ENCODE data around the gene BMP7.

Gene BMP7

DNA sequence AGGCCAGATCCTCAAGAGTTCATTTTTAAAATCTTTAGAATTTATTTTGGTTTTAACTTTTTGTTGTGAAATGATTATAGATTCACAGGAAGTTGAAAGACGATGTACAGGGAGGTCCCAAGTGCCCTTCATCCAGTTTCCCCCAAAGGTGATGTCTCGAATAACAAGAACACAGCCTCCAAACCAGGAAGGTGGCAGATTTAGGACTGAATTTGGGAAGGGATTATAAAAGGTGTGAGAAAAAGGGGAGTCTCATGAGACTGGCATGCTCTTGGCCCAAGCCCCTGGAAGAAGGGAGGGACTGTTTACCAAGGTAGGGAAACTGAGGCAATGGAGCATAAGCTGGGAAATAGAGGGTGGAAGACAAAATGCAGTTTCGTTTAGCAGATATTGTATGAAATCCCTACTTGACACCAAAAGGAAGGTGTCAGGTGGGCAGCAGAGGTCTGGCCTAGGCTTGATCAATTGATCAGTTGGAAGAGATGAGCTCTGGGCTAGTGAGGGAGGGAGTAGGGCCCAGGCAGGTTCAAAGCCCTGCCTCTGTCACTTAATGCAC, 81.2 kb downstream of the BMP7 start:
- no peak for ATAC-seq

DNA sequence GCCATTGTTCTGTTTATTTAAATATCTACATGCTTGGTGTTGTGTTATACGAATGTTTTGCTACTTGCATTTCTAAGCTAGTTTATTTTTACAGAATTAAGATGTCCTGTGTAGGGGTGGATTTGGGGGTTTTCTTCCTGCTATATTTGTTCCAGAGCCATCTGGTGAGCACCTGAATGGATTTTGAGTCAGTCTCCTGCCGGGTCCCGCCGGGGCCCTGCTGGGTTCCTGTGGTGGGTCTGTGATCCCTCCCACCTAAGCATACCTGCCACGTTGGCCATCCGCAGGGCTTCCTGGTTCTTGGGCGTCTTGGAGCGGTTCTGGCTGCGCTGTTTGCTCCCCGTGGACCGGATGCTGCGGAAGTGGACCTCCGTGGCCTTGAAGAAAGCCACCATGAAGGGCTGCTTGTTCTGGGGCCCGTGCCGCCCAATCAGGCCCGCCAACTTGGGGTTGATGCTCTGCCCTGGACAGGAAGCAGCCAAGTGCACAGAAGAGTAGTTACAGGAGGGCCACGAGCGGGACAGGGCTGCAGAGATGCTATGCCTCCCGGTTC, 82.9 kb downstream of the BMP7 start:
- TF ChIP-seq, protein P1, sequence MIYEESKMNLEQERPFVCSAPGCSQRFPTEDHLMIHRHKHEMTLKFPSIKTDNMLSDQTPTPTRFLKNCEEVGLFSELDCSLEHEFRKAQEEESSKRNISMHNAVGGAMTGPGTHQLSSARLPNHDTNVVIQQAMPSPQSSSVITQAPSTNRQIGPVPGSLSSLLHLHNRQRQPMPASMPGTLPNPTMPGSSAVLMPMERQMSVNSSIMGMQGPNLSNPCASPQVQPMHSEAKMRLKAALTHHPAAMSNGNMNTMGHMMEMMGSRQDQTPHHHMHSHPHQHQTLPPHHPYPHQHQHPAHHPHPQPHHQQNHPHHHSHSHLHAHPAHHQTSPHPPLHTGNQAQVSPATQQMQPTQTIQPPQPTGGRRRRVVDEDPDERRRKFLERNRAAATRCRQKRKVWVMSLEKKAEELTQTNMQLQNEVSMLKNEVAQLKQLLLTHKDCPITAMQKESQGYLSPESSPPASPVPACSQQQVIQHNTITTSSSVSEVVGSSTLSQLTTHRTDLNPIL (CRISPR knock-in tag; IDR thresholded peaks at IDR 0.05; ENCODE audit: low read depth) = no peak
- no peak for TF ChIP-seq ARNTL (CRISPR knock-in tag; IDR thresholded peaks at IDR 0.05; ENCODE audit: borderline replicate concordance, low read depth)
- TF ChIP-seq, protein P2, sequence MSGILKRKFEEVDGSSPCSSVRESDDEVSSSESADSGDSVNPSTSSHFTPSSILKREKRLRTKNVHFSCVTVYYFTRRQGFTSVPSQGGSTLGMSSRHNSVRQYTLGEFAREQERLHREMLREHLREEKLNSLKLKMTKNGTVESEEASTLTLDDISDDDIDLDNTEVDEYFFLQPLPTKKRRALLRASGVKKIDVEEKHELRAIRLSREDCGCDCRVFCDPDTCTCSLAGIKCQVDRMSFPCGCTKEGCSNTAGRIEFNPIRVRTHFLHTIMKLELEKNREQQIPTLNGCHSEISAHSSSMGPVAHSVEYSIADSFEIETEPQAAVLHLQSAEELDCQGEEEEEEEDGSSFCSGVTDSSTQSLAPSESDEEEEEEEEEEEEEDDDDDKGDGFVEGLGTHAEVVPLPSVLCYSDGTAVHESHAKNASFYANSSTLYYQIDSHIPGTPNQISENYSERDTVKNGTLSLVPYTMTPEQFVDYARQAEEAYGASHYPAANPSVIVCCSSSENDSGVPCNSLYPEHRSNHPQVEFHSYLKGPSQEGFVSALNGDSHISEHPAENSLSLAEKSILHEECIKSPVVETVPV (CRISPR knock-in tag; IDR thresholded peaks at IDR 0.05) = no peak
- no peak for TF ChIP-seq TCF4 (CRISPR knock-in tag; IDR thresholded peaks at IDR 0.05; ENCODE audit: borderline replicate concordance)
- TF ChIP-seq ZC3H10 (CRISPR knock-in tag; IDR thresholded peaks at IDR 0.05) = no peak
- ATAC-seq = no peak

More for the DNA sequence above, 81.2 kb downstream of the BMP7 start:
- TF ChIP-seq ISL1 (CRISPR knock-in tag; IDR thresholded peaks at IDR 0.05) (no peak), SNAI2 (CRISPR knock-in tag; IDR thresholded peaks at IDR 0.05) (no peak), ZNF8 (CRISPR knock-in tag; IDR thresholded peaks at IDR 0.05) (no peak), RARB (CRISPR knock-in tag; IDR thresholded peaks at IDR 0.05) (no peak), PPARA (CRISPR knock-in tag; IDR thresholded peaks at IDR 0.05; ENCODE audit: borderline replicate concordance) (no peak), GLIS3 (CRISPR knock-in tag; IDR thresholded peaks at IDR 0.05) (no peak), ZFP3 (CRISPR knock-in tag; IDR thresholded peaks at IDR 0.05) (no peak), ZNF565 (CRISPR knock-in tag; conservative IDR thresholded peaks at IDR 0.05; ENCODE audit: low read depth) (no peak), ZC3H10 (CRISPR knock-in tag; IDR thresholded peaks at IDR 0.05) (no peak), ZNF70 (CRISPR knock-in tag; IDR thresholded peaks at IDR 0.05) (no peak), BACH2 (CRISPR knock-in tag; IDR thresholded peaks at IDR 0.05; ENCODE audit: borderline replicate concordance) (no peak)
- TF ChIP-seq, protein P3, sequence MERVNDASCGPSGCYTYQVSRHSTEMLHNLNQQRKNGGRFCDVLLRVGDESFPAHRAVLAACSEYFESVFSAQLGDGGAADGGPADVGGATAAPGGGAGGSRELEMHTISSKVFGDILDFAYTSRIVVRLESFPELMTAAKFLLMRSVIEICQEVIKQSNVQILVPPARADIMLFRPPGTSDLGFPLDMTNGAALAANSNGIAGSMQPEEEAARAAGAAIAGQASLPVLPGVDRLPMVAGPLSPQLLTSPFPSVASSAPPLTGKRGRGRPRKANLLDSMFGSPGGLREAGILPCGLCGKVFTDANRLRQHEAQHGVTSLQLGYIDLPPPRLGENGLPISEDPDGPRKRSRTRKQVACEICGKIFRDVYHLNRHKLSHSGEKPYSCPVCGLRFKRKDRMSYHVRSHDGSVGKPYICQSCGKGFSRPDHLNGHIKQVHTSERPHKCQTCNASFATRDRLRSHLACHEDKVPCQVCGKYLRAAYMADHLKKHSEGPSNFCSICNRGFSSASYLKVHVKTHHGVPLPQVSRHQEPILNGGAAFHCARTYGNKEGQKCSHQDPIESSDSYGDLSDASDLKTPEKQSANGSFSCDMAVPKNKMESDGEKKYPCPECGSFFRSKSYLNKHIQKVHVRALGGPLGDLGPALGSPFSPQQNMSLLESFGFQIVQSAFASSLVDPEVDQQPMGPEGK (CRISPR knock-in tag; IDR thresholded peaks at IDR 0.05; ENCODE audit: borderline replicate concordance) = no peak
- TF ChIP-seq, protein P4, sequence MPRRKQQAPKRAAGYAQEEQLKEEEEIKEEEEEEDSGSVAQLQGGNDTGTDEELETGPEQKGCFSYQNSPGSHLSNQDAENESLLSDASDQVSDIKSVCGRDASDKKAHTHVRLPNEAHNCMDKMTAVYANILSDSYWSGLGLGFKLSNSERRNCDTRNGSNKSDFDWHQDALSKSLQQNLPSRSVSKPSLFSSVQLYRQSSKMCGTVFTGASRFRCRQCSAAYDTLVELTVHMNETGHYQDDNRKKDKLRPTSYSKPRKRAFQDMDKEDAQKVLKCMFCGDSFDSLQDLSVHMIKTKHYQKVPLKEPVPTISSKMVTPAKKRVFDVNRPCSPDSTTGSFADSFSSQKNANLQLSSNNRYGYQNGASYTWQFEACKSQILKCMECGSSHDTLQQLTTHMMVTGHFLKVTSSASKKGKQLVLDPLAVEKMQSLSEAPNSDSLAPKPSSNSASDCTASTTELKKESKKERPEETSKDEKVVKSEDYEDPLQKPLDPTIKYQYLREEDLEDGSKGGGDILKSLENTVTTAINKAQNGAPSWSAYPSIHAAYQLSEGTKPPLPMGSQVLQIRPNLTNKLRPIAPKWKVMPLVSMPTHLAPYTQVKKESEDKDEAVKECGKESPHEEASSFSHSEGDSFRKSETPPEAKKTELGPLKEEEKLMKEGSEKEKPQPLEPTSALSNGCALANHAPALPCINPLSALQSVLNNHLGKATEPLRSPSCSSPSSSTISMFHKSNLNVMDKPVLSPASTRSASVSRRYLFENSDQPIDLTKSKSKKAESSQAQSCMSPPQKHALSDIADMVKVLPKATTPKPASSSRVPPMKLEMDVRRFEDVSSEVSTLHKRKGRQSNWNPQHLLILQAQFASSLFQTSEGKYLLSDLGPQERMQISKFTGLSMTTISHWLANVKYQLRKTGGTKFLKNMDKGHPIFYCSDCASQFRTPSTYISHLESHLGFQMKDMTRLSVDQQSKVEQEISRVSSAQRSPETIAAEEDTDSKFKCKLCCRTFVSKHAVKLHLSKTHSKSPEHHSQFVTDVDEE (CRISPR knock-in tag; IDR thresholded peaks at IDR 0.05) = no peak
- TF ChIP-seq, protein P1 (CRISPR knock-in tag; IDR thresholded peaks at IDR 0.05; ENCODE audit: low read depth) = no peak
- TF ChIP-seq, protein P2 (CRISPR knock-in tag; IDR thresholded peaks at IDR 0.05) = no peak

DNA sequence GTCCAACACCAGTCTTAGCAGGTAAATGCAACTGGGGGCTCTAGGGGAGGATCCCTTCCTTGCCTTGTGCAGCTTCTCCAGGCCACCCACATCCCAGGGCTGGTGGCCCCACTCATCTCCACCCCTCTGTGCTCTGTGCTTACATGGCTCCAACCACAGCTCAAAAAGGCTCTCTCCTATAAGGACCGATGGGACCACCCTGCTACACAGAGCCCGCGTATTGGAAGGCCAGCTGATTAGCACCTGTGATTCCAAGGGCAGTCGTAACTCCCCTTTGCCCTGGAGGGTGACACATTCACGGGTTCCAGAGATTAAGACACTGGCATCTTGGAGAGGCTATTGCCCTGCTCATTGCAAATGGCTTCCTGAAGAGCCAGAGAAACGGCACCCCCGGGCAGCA, 84.8 kb downstream of the BMP7 start:
- ATAC-seq = no peak
- no peak for TF ChIP-seq OSR1 (CRISPR knock-in tag; IDR thresholded peaks at IDR 0.05)
- TF ChIP-seq, protein P5, sequence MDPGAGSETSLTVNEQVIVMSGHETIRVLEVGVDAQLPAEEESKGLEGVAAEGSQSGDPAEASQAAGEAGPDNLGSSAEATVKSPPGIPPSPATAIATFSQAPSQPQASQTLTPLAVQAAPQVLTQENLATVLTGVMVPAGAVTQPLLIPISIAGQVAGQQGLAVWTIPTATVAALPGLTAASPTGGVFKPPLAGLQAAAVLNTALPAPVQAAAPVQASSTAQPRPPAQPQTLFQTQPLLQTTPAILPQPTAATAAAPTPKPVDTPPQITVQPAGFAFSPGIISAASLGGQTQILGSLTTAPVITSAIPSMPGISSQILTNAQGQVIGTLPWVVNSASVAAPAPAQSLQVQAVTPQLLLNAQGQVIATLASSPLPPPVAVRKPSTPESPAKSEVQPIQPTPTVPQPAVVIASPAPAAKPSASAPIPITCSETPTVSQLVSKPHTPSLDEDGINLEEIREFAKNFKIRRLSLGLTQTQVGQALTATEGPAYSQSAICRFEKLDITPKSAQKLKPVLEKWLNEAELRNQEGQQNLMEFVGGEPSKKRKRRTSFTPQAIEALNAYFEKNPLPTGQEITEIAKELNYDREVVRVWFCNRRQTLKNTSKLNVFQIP (CRISPR knock-in tag; IDR thresholded peaks at IDR 0.05; ENCODE audit: borderline replicate concordance, low read depth) = no peak
- TF ChIP-seq, protein P4 (CRISPR knock-in tag; IDR thresholded peaks at IDR 0.05) = no peak
- TF ChIP-seq PPARA (CRISPR knock-in tag; IDR thresholded peaks at IDR 0.05; ENCODE audit: borderline replicate concordance) = no peak
- TF ChIP-seq ESRRG (CRISPR knock-in tag; IDR thresholded peaks at IDR 0.05) = no peak
